Endothelial cell of umbilical vein (primary cell): ENCODE results near the gene ZNF253. TPM values are rescaled to one million over a fixed set of nuclear protein-coding genes. Genes with fewer than 3 reads are reported as not detected.

Experiments used
- BruUV-seq: library from RNA; stranded (reverse); fragments of 400-500 nt; replicated peaks from 2 replicates; lab custom pipeline; 2021; lab: Mats Ljungman, UMichigan
- CTCF ChIA-PET: fragments of 300-600, 350-600 bp; sonication (Branson Sonifier 250); formaldehyde crosslinking; loops from one replicate; lab custom pipeline; 2021; ENCODE audit warnings: antibody characterized with exemption, inconsistent platforms; lab: Charles Lee
- POLR2A ChIA-PET: fragments of 300-600, 350-600 bp; sonication (Branson Sonifier 250); formaldehyde crosslinking; loops from one replicate; lab custom pipeline; 2021; ENCODE audit warnings: antibody characterized with exemption, inconsistent platforms; lab: Charles Lee
- DNase-seq: peaks from one replicate; pipeline ENCODE4 v3.0.0-alpha.2; 2011; ENCODE audit warnings: low read depth, low spot score
- FAIRE-seq: peaks from 2 replicates; lab custom pipeline; 2011; peaks lifted over from hg19 to GRCh38; lab: Jason Lieb, UNC
- H2AFZ ChIP-seq: 2 replicates; pipeline ENCODE4 v1.6.0; 2012; ENCODE audit warnings: low read depth, low read length, control low read depth, inconsistent platforms
- H3K27ac ChIP-seq: 2 replicates; pipeline ENCODE4 v1.5.1; 2011; ENCODE audit warnings: low read depth, mild to moderate bottlenecking, control low read depth, low read length, moderate library complexity; ENCODE audit not compliant: insufficient read depth
- H3K27me3 ChIP-seq, 2 experiments: 2 replicates each; pipeline versions ENCODE4 v1.6.0 to v1.6.1; 2011; ENCODE audit warnings: low read length in 2 of 2, mixed read lengths in 1 of 2; ENCODE audit not compliant: control insufficient read depth in 2 of 2, insufficient read depth in 2 of 2
- H3K36me3 ChIP-seq, 2 experiments: 2 replicates in 1 of 2; 3 replicates in 1 of 2; pipeline ENCODE4 v1.5.1; 2011; ENCODE audit warnings: low read length in 2 of 2, mild to moderate bottlenecking in 1 of 2, moderate library complexity in 1 of 2; ENCODE audit not compliant: control insufficient read depth in 2 of 2, insufficient read depth in 2 of 2; ENCODE audit errors: extremely low read depth in 1 of 2
- H3K4me1 ChIP-seq: 3 replicates; pipeline ENCODE4 v1.5.1; 2011; ENCODE audit warnings: mild to moderate bottlenecking, low read length; ENCODE audit not compliant: control insufficient read depth, insufficient read depth; ENCODE audit errors: extremely low read depth
- H3K4me2 ChIP-seq: 2 replicates; pipeline ENCODE4 v1.6.1; 2011; ENCODE audit warnings: low read length, control low read depth, mixed read lengths; ENCODE audit not compliant: insufficient read depth
- H3K4me3 ChIP-seq, 3 experiments: fragments of 200-600 bp in 1 of 3; sonication (generic), shearing (Covaris generic) in 1 of 3; replicated peaks in 1 of 3; 2 replicates each; pipeline ENCODE4 v1.5.1; 2011 to 2016; ENCODE audit warnings: control low read depth in 3 of 3, low read length in 3 of 3, mild to moderate bottlenecking in 2 of 3, inconsistent platforms in 1 of 3, low read depth in 1 of 3, moderate library complexity in 1 of 3; ENCODE audit not compliant: insufficient read depth in 1 of 3
- H3K79me2 ChIP-seq: 2 replicates; pipeline ENCODE4 v1.6.0; 2012; ENCODE audit warnings: low read length, inconsistent platforms; ENCODE audit not compliant: control insufficient read depth, insufficient read depth
- H3K9ac ChIP-seq: replicated peaks from 2 replicates; pipeline ENCODE3; 2011; ENCODE audit warnings: low read length, control low read depth; ENCODE audit not compliant: insufficient read depth; ENCODE audit errors: extremely low read depth
- H3K9me1 ChIP-seq: replicated peaks from 3 replicates; pipeline ENCODE4 v1.6.0; 2011; ENCODE audit warnings: mild to moderate bottlenecking, low read length; ENCODE audit not compliant: control insufficient read depth, insufficient read depth; ENCODE audit errors: extremely low read depth
- H3K9me3 ChIP-seq: replicated peaks from 2 replicates; pipeline ENCODE4 v1.5.1; 2012; ENCODE audit warnings: low read length, inconsistent platforms; ENCODE audit not compliant: control insufficient read depth, insufficient read depth
- H4K20me1 ChIP-seq: replicated peaks from 2 replicates; pipeline ENCODE3; 2011; ENCODE audit warnings: mild to moderate bottlenecking, low read length; ENCODE audit not compliant: control insufficient read depth, insufficient read depth; ENCODE audit errors: extremely low read depth
- EZH2 ChIP-seq: IDR thresholded peaks from 2 replicates; pipeline ENCODE4 v1.6.1; 2012; ENCODE audit warnings: borderline replicate concordance, low read depth, mild to moderate bottlenecking, moderate library complexity, low read length, inconsistent platforms; ENCODE audit not compliant: severe bottlenecking
- FOS ChIP-seq: IDR thresholded peaks from 2 replicates; pipeline ENCODE4 v1.6.1; 2011; ENCODE audit warnings: mild to moderate bottlenecking, low read length, moderate library complexity, borderline replicate concordance; ENCODE audit not compliant: insufficient read depth
- GATA2 ChIP-seq: IDR thresholded peaks from 2 replicates; pipeline ENCODE4 v1.7.0; 2011; ENCODE audit warnings: low read depth, mild to moderate bottlenecking, moderate library complexity, mixed read lengths, low read length; ENCODE audit not compliant: insufficient read length, insufficient read depth
- JUN ChIP-seq: IDR thresholded peaks from 2 replicates; pipeline ENCODE4 v1.6.1; 2011; ENCODE audit warnings: borderline replicate concordance, low read depth; ENCODE audit not compliant: insufficient read length, insufficient read depth
- POLR2A ChIP-seq: IDR thresholded peaks from 2 replicates; pipeline ENCODE4 v1.6.1; 2012; ENCODE audit warnings: low read depth, mild to moderate bottlenecking, control low read depth, low read length
- dilution Hi-C: fragments of 300-500 bp; cut with MboI; formaldehyde crosslinking; loops from one replicate; pipeline ENCODE4 v1.15.0; 2019; ENCODE audit warnings: low sequenced_read_pairs; ENCODE audit not compliant: extremely low pct_ligation_motif_present
- intact Hi-C: fragments of 100-400 bp; cut with micrococcal nuclease; formaldehyde crosslinking; loops from one replicate; pipeline ENCODE4 v1.10.0; 2022
- polyA plus RNA-seq, 4 experiments: library from polyadenylated mRNA; depleted of rRNA in 3 of 4; stranded (reverse) in 3 of 4; unstranded in 1 of 4; fragments of >200 nt; gene quantifications; 2 replicates each; pipeline versions ENCODE4 v1.2.1 to v1.2.3, GENCODE V29; 2011 to 2012; ENCODE audit warnings: missing spikeins in 1 of 4
- total RNA-seq: library from RNA; stranded (reverse); gene quantifications from 2 replicates; pipeline ENCODE4 v1.2.3, GENCODE V29; 2021
- TF ChIP-seq, protein P1 (sequence below): IDR thresholded peaks from 2 replicates; pipeline ENCODE4 v1.6.1; 2011; ENCODE audit not compliant: insufficient read depth, insufficient read length

The ZNF253 gene
- total and polyA plus RNA-seq, 2 donors (not counting 3 experiments of a cell fraction or from before 2014, with no cell fraction given): 0.86 to 8.4 TPM

GRCh38 chr19:19900139-19900728 lies 34.6 kb downstream of the ZNF253 start:
- Histone ChIP-seq H3K4me2 (peak overlapping the region; percentile 90), H3K4me1 (no peaks in the 10 kb centered on the region), H3K27ac (no peak overlapping the region), H4K20me1 (no peaks in the 10 kb centered on the region), H3K4me3 (peak overlapping the region; percentile 53 to 77 (median 72)), H3K9ac (no peak overlapping the region), H3K9me3 (no peaks in the 10 kb centered on the region), H3K9me1 (no peaks in the 10 kb centered on the region), H3K79me2 (peaks cover 20% of the 10 kb centered on the region), H2AFZ (peak overlapping the region; percentile 27), H3K36me3 (no peaks in the 10 kb centered on the region), H3K27me3 (no peaks in the 10 kb centered on the region)
- POLR2A ChIA-PET: interaction anchor here (0.8 to 2.1 kb wide), 6 partner anchors 25 to 761 kb away, joined by 3 to 8 read pairs (median 4); partner anchors contain the start of genes ZNF253, ZNF486, ZNF506 and ZNF626
- dilution Hi-C loops: no loop called here
- FAIRE-seq: no peak
- no peak for DNase-seq
- TF ChIP-seq POLR2A (no peak), JUN (no peak), FOS (no peak), EZH2 (no peak), GATA2 (no peak)
- TF ChIP-seq, protein P1, sequence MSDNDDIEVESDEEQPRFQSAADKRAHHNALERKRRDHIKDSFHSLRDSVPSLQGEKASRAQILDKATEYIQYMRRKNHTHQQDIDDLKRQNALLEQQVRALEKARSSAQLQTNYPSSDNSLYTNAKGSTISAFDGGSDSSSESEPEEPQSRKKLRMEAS: no peak
- CTCF ChIA-PET: no interaction called here
- BruUV-seq: no TSS peak
- intact Hi-C loops: loop anchor here (2.0 to 10.0 kb wide), 2 partner anchors 33 to 235 kb away; partner anchors contain the start of genes ATP13A1 and ZNF101
